ENCODE data around the gene FYCO1. TPM values are rescaled to one million over a fixed set of nuclear protein-coding genes. Genes with fewer than 3 reads are reported as not detected.

FYCO1 gene
- total RNA-seq, 1 donor from 2014 or later: 40.9 TPM

DNA sequence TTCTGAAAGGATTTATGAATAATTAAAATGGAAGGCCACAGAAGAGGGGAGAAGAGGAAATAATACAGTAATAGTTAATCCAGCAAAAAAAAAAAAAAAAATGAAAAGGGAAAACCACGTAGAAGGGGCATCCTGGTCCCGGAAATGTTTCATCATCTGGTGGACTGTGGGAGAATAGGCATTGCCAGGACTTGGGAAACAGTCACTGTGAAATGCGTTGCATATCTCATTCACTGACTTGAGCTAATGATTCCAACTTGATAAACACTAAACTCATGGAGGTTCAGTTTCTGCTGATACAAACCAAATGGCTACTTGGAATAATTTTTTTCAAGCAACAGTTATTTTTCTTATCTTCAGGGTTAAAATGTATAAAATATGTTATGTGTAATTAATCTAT is 28.5 kb upstream of the FYCO1 start:
- H3K4me3 ChIP-seq: no peak overlapping the region
- TF ChIP-seq, protein P1, sequence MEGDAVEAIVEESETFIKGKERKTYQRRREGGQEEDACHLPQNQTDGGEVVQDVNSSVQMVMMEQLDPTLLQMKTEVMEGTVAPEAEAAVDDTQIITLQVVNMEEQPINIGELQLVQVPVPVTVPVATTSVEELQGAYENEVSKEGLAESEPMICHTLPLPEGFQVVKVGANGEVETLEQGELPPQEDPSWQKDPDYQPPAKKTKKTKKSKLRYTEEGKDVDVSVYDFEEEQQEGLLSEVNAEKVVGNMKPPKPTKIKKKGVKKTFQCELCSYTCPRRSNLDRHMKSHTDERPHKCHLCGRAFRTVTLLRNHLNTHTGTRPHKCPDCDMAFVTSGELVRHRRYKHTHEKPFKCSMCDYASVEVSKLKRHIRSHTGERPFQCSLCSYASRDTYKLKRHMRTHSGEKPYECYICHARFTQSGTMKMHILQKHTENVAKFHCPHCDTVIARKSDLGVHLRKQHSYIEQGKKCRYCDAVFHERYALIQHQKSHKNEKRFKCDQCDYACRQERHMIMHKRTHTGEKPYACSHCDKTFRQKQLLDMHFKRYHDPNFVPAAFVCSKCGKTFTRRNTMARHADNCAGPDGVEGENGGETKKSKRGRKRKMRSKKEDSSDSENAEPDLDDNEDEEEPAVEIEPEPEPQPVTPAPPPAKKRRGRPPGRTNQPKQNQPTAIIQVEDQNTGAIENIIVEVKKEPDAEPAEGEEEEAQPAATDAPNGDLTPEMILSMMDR (IDR thresholded peaks at IDR 0.05): no peak
- H3K36me3 ChIP-seq: no peaks in the 10 kb centered on the region
- no peaks in the 10 kb centered on the region for H3K4me1 ChIP-seq
- ATAC-seq: no peak
- H3K27ac ChIP-seq: no peak overlapping the region
- peaks cover 8% of the 10 kb centered on the region for H3K9me3 ChIP-seq
- no peaks in the 10 kb centered on the region for H3K27me3 ChIP-seq (ENCODE audit: low read depth)
- no peak for DNase-seq
- intact Hi-C loops (cut with DNase I): no loop called here

DNA sequence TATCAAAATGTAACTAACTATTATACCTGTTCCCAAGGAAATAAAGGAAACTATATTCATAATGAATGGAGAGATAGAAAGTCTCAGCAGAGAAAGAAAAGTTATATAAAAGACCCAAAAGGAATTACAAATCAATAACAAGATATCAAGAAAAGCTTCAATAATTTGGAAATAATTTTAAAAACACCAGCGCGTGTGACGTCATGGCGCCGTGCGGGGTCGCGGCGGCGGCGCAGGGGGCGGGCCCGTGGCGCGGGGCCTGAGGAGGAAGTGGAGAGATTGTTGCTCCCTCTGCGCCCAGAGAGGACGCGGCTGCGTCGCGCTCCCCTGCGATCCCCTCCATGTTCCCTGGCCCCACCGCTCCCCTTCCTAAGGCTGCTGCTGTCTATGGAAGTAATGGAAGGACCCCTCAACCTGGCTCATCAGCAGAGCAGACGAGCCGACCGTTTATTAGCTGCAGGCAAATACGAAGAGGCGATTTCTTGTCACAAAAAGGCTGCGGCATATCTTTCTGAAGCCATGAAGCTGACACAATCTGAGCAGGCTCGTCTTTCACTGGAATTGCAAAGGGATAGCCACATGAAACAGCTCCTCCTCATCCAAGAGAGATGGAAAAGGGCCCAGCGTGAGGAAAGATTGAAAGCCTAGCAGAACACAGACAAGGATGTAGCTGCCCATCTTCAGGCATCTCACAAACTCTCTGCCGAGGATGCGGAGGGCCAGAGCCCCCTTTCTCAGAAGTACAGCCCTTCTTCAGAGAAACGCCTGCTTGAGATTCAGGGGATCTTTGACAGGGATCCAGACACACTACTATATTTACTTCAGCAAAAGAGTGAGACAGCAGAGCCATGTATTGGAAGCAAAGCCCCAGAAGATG is 27.5 kb upstream of the FYCO1 start:
- Histone ChIP-seq H3K9me3 (peaks cover 8% of the 10 kb centered on the region), H3K27ac (no peak overlapping the region), H3K4me3 (no peak overlapping the region), H3K4me1 (no peaks in the 10 kb centered on the region), H3K27me3 (ENCODE audit: low read depth) (no peaks in the 10 kb centered on the region), H3K36me3 (no peaks in the 10 kb centered on the region)
- TF ChIP-seq, protein P1 (IDR thresholded peaks at IDR 0.05): no peak
- DNase-seq: no peak
- intact Hi-C loops (cut with DNase I): no loop called here
- no peak for ATAC-seq

DNA sequence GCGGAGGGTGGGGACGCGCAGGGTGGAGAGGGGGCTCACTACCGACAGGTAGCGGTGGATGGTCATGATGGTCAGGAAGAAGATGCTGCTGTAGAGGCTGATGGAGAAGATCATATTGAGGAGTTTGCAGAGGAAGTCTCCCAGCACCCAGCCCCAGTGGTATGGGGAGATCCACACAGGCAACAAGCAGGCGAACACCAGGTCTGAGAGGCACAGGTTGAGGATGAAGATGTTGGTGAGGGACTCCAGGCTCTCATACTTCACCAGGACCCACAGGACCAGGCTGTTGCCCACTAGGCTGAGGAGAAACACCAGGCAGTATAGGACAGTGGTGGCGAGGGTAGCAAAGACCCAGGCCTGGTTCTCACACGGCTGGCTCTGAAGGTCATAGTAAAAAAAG is 25.9 kb upstream of the FYCO1 start:
- no peaks in the 10 kb centered on the region for H3K9me3 ChIP-seq
- H3K4me3 ChIP-seq: no peak overlapping the region
- TF ChIP-seq, protein P1 (IDR thresholded peaks at IDR 0.05): no peak
- H3K36me3 ChIP-seq: no peaks in the 10 kb centered on the region
- no peak for ATAC-seq
- no peak overlapping the region for H3K27ac ChIP-seq
- DNase-seq: no peak
- intact Hi-C loops (cut with DNase I): no loop called here
- H3K27me3 ChIP-seq (ENCODE audit: low read depth): no peaks in the 10 kb centered on the region
- H3K4me1 ChIP-seq: no peaks in the 10 kb centered on the region

DNA sequence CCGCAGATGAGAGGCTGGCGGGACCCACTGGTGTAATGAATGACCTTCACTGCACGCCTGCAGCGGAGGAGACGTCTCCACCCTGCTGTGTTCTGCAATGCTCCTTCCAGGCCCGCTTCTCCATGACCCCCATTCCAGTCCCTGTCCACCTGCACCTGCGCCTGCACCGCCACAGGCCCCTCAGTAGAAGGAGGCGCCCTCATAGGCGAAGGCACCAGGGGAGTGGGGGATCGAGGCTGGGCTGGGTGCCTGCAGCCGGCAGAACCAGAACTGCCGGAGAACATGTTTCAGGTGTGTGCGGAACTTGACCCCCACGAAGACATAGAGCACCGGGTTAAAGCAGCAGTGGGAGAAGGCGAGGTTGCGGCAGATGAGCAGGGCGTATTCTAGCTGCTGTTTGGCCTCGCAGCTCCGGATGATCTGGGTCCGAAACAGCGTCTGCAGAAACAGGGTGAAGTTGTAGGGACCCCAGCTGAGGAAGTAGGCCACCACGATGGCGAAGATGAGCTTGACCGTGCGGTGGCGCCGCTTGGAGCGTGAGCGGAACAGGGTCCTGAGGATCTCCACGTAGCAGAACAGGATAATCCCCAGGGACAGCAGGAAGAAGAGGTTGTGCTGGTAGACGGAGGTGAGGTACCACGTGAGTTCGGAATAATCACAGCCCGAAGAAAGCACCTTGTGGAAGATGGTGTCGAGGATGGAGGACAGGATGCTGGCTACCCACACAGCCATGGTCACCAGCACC is 25.3 kb upstream of the FYCO1 start:
- H3K9me3 ChIP-seq: no peaks in the 10 kb centered on the region
- ATAC-seq (no peak), DNase-seq (no peak)
- no peaks in the 10 kb centered on the region for H3K36me3 ChIP-seq
- TF ChIP-seq, protein P1 (IDR thresholded peaks at IDR 0.05): no peak
- no peaks in the 10 kb centered on the region for H3K27me3 ChIP-seq (ENCODE audit: low read depth)
- H3K4me1 ChIP-seq: no peaks in the 10 kb centered on the region
- intact Hi-C loops (cut with DNase I): no loop called here
- H3K4me3 ChIP-seq: no peak overlapping the region
- no peak overlapping the region for H3K27ac ChIP-seq

DNA sequence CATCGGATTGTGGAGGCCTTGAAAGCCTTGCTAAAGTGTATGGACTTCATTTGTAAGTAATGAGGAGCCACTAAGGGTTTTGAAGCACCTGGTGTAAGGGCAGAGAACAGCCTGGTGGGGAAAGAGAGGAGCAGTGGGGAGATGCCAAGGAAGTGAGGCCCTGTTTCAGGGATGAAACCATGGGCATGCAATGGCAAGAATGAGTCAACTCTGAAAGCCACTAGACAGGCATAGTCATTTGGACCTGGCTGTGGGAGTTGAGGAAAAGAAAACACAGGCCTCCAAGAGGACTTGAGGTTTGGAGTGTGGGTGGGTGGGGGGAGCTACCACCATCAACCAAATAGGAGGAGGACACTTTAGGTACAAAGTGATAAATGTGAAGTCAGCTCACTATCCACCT is 24.1 kb upstream of the FYCO1 start:
- Histone ChIP-seq H3K4me1 (no peaks in the 10 kb centered on the region), H3K4me3 (no peak overlapping the region), H3K27me3 (ENCODE audit: low read depth) (no peaks in the 10 kb centered on the region), H3K27ac (no peak overlapping the region), H3K36me3 (no peaks in the 10 kb centered on the region), H3K9me3 (no peaks in the 10 kb centered on the region)
- DNase-seq: no peak
- ATAC-seq: no peak
- intact Hi-C loops (cut with DNase I): no loop called here
- TF ChIP-seq, protein P1 (IDR thresholded peaks at IDR 0.05): no peak
